Calu3 (cell line): Measurements from ENCODE around the gene PTGES. TPM values are rescaled to one million over a fixed set of nuclear protein-coding genes. Genes with fewer than 3 reads are reported as not detected.

Source experiments
- BruUV-seq: library from RNA; stranded (reverse); fragments of 400-500 nt; replicated peaks from 2 replicates; lab custom pipeline; 2021; lab: Mats Ljungman, UMichigan
- CTCF ChIA-PET: fragments of 300-600 bp; sonication (Branson Sonifier 250); formaldehyde crosslinking; loops from one replicate; lab custom pipeline; 2022; ENCODE audit warnings: antibody characterized with exemption; lab: Charles Lee
- DNase-seq: peaks from one replicate; pipeline ENCODE4 v3.0.0; 2022
- H3K27ac Mint-ChIP-seq: one replicate; pipeline ENCODE4 v1.8.0; 2022; ENCODE audit warnings: mixed read lengths; ENCODE audit not compliant: unreplicated experiment
- H3K27me3 Mint-ChIP-seq: one replicate; pipeline ENCODE4 v1.8.0; 2022; ENCODE audit warnings: mixed read lengths; ENCODE audit not compliant: unreplicated experiment
- H3K36me3 Mint-ChIP-seq: one replicate; pipeline ENCODE4 v1.8.0; 2022; ENCODE audit warnings: mild to moderate bottlenecking, moderate library complexity, mixed read lengths; ENCODE audit not compliant: insufficient read depth, unreplicated experiment
- H3K4me1 Mint-ChIP-seq: one replicate; pipeline ENCODE4 v1.8.0; 2022; ENCODE audit warnings: mild to moderate bottlenecking, low read depth, mixed read lengths; ENCODE audit not compliant: unreplicated experiment
- H3K4me3 Mint-ChIP-seq: one replicate; pipeline ENCODE4 v1.8.0; 2022; ENCODE audit warnings: mild to moderate bottlenecking, low read depth, moderate library complexity, mixed read lengths; ENCODE audit not compliant: unreplicated experiment
- H3K9me3 Mint-ChIP-seq: one replicate; pipeline ENCODE4 v1.8.0; 2022; ENCODE audit warnings: low read depth, mixed read lengths; ENCODE audit not compliant: unreplicated experiment
- intact Hi-C: fragments of 100-400 bp; cut with micrococcal nuclease; formaldehyde crosslinking; loops from one replicate; pipeline ENCODE4 v1.10.0; 2022; ENCODE audit not compliant: unreplicated experiment
- total RNA-seq: library from RNA; stranded (reverse); gene quantifications from 2 replicates; pipeline ENCODE4 v1.2.3, GENCODE V29; 2022
- TF ChIP-seq, protein P1 (sequence below): fragments of 200-600 bp; IDR thresholded peaks from one replicate; pipeline ENCODE4 v1.8.0; 2022; ENCODE audit warnings: antibody characterized with exemption; ENCODE audit not compliant: unreplicated experiment

The PTGES gene
- total RNA-seq, 1 experiment from 2014 or later: 6.3 TPM

DNA sequence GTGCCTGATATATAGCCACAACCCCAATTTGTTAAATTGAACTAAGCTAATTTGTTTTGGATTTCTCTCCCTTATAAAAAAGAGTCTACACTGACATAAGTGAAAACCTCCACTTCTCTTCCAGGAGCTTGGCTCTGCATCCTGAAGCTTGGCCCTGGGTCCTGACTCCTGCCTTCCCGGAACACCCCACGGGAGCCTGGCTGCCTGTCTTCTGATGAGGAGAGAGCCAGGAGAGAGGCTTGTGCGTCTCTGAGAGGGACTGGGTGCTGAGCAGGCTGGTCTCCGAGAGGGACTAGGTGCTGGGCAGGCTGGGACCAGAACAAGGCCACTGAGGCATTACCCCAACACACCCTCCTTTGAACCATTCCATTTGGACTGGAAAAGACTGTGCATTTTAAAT is 6.5 kb upstream of the PTGES start:
- intact Hi-C loops: no loop called here
- H3K4me1 Mint-ChIP-seq: no peaks in the 10 kb centered on the region
- CTCF ChIA-PET: no interaction called here
- H3K27ac Mint-ChIP-seq: no peak overlapping the region
- BruUV-seq: no TSS peak
- H3K27me3 Mint-ChIP-seq: no peaks in the 10 kb centered on the region
- peaks cover 11% of the 10 kb centered on the region for H3K36me3 Mint-ChIP-seq
- no peak overlapping the region for H3K4me3 Mint-ChIP-seq
- no peak for DNase-seq
- TF ChIP-seq, protein P1, sequence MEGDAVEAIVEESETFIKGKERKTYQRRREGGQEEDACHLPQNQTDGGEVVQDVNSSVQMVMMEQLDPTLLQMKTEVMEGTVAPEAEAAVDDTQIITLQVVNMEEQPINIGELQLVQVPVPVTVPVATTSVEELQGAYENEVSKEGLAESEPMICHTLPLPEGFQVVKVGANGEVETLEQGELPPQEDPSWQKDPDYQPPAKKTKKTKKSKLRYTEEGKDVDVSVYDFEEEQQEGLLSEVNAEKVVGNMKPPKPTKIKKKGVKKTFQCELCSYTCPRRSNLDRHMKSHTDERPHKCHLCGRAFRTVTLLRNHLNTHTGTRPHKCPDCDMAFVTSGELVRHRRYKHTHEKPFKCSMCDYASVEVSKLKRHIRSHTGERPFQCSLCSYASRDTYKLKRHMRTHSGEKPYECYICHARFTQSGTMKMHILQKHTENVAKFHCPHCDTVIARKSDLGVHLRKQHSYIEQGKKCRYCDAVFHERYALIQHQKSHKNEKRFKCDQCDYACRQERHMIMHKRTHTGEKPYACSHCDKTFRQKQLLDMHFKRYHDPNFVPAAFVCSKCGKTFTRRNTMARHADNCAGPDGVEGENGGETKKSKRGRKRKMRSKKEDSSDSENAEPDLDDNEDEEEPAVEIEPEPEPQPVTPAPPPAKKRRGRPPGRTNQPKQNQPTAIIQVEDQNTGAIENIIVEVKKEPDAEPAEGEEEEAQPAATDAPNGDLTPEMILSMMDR: no peak
- H3K9me3 Mint-ChIP-seq: no peaks in the 10 kb centered on the region

DNA sequence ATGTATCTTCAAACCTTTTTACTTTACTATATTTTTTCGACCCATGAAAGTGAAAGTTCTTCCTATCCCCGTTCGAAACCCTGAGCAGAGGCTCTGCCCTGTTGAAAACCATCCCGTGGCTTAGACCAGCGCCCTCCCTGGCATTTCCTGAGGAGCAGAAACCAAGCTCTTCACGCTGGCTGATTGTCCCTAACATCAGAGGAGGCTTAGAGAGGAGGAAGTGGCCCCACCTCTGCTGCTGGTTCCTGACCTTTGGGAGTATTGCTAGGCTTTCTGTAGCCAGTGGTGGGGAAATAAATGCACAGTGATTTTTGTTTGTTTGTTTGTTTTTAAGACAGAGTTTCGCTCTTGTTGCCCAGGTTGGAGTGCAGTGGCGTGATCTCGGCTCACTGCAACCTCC is 4.2 kb upstream of the PTGES start:
- H3K27me3 Mint-ChIP-seq: no peaks in the 10 kb centered on the region
- intact Hi-C loops: no loop called here
- BruUV-seq: no TSS peak
- peaks cover 18% of the 10 kb centered on the region for H3K4me1 Mint-ChIP-seq
- H3K27ac Mint-ChIP-seq: no peak overlapping the region
- no peak for DNase-seq
- CTCF ChIA-PET: no interaction called here
- H3K36me3 Mint-ChIP-seq: peaks cover 6% of the 10 kb centered on the region
- H3K9me3 Mint-ChIP-seq: no peaks in the 10 kb centered on the region
- H3K4me3 Mint-ChIP-seq: no peak overlapping the region
- TF ChIP-seq, protein P1: no peak

GRCh38 chr9:129756191-129756590 is 3.3 kb upstream of the PTGES start:
- Mint-ChIP-seq H3K36me3 (peaks cover 6% of the 10 kb centered on the region), H3K9me3 (no peaks in the 10 kb centered on the region), H3K4me3 (no peak overlapping the region), H3K27me3 (no peaks in the 10 kb centered on the region), H3K4me1 (peaks cover 18% of the 10 kb centered on the region), H3K27ac (no peak overlapping the region)
- TF ChIP-seq, protein P1: no peak
- no TSS peak for BruUV-seq
- intact Hi-C loops: no loop called here
- CTCF ChIA-PET: interaction anchor here (0.9 kb wide), 1 partner anchor 19 kb away, joined by 3 read pairs; no protein-coding TSS in a partner anchor
- no peak for DNase-seq

- CTCF ChIA-PET: no interaction called here
Observed at GRCh38 chr9:129755151-129755550, 2.3 kb upstream of the PTGES start.

More at GRCh38 chr9:129755151-129755550, 2.3 kb upstream of the PTGES start:
- BruUV-seq: no TSS peak
- H3K9me3 Mint-ChIP-seq: no peaks in the 10 kb centered on the region
- H3K4me3 Mint-ChIP-seq: no peak overlapping the region
- peaks cover 6% of the 10 kb centered on the region for H3K36me3 Mint-ChIP-seq
- no peak overlapping the region for H3K27ac Mint-ChIP-seq
- DNase-seq: no peak
- intact Hi-C loops: no loop called here
- TF ChIP-seq, protein P1: no peak
- no peaks in the 10 kb centered on the region for H3K27me3 Mint-ChIP-seq
- H3K4me1 Mint-ChIP-seq: peaks cover 18% of the 10 kb centered on the region
